ENCODE measurements around the gene DRG2. TPM values are rescaled to one million over a fixed set of nuclear protein-coding genes. Genes with fewer than 3 reads are reported as not detected.

The DRG2 gene
- total and polyA plus RNA-seq, 9 of the 15 experiments (the other 6 are each of a cell fraction or from before 2014, with no cell fraction given): 6.6 to 36.7 (median 26.1) TPM

GRCh38 chr17:18038861-18039534 lies 48.8 kb upstream of the DRG2 start, which contains the start of the genes ATPAF2 and GID4 (continued):
- TF ChIP-seq SRSF1 (IDR thresholded peaks at IDR 0.05; ENCODE audit: low read depth, low read length) (no peak), ELF1 (tag; IDR thresholded peaks at IDR 0.05) (no peak), KAT8 (IDR thresholded peaks at IDR 0.05; ENCODE audit: low read depth) (no peak), CGGBP1 (CRISPR knock-in tag; IDR thresholded peaks at IDR 0.05) (no peak), ZNF217 (CRISPR knock-in tag; IDR thresholded peaks at IDR 0.05) (no peak), VEZF1 (CRISPR knock-in tag; IDR thresholded peaks at IDR 0.05) (no peak; the same call in 1 of the 2 replicates), KLF13 (tag; IDR thresholded peaks at IDR 0.05; ENCODE audit: borderline replicate concordance, low read depth) (peak; percentile 85), MTA3 (IDR thresholded peaks at IDR 0.05; ENCODE audit: borderline replicate concordance) (peak; percentile 91), ZNF766 (CRISPR knock-in tag; conservative IDR thresholded peaks at IDR 0.05) (no peak), TFAM (CRISPR knock-in tag; conservative IDR thresholded peaks at IDR 0.05) (no peak), FOXA3 (CRISPR knock-in tag; conservative IDR thresholded peaks at IDR 0.05 in 1 of 2, IDR thresholded peaks at IDR 0.05 in 1 of 2) (no peak), KAT2B (IDR thresholded peaks at IDR 0.05; ENCODE audit: low read depth, low read length) (no peak), FOXA1 (IDR thresholded peaks at IDR 0.05; ENCODE audit: borderline replicate concordance) (no peak), CHD2 (IDR thresholded peaks at IDR 0.05; ENCODE audit: low read depth, low read length) (peak; percentile 74; the same call in 1 of the 2 replicates), ZEB2 (IDR thresholded peaks at IDR 0.05) (no peak)
- TF ChIP-seq, protein P1, sequence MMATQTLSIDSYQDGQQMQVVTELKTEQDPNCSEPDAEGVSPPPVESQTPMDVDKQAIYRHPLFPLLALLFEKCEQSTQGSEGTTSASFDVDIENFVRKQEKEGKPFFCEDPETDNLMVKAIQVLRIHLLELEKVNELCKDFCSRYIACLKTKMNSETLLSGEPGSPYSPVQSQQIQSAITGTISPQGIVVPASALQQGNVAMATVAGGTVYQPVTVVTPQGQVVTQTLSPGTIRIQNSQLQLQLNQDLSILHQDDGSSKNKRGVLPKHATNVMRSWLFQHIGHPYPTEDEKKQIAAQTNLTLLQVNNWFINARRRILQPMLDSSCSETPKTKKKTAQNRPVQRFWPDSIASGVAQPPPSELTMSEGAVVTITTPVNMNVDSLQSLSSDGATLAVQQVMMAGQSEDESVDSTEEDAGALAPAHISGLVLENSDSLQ (IDR thresholded peaks at IDR 0.05): peak; percentile 98
- TF ChIP-seq, protein P2, sequence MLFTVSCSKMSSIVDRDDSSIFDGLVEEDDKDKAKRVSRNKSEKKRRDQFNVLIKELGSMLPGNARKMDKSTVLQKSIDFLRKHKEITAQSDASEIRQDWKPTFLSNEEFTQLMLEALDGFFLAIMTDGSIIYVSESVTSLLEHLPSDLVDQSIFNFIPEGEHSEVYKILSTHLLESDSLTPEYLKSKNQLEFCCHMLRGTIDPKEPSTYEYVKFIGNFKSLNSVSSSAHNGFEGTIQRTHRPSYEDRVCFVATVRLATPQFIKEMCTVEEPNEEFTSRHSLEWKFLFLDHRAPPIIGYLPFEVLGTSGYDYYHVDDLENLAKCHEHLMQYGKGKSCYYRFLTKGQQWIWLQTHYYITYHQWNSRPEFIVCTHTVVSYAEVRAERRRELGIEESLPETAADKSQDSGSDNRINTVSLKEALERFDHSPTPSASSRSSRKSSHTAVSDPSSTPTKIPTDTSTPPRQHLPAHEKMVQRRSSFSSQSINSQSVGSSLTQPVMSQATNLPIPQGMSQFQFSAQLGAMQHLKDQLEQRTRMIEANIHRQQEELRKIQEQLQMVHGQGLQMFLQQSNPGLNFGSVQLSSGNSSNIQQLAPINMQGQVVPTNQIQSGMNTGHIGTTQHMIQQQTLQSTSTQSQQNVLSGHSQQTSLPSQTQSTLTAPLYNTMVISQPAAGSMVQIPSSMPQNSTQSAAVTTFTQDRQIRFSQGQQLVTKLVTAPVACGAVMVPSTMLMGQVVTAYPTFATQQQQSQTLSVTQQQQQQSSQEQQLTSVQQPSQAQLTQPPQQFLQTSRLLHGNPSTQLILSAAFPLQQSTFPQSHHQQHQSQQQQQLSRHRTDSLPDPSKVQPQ (CRISPR knock-in tag; IDR thresholded peaks at IDR 0.05; ENCODE audit: borderline replicate concordance): no peak
